Activated CD4-positive, alpha-beta T cell treated with anti-CD3 and anti-CD28 coated beads, Interleukin-2, amount 50 U/mL, for 1 hour (primary cell): ENCODE measurements around the gene FXR1.

Source experiments
- DNase-seq: peaks from one replicate; pipeline ENCODE4 v3.0.0-alpha.2; 2020

FXR1 gene

DNA sequence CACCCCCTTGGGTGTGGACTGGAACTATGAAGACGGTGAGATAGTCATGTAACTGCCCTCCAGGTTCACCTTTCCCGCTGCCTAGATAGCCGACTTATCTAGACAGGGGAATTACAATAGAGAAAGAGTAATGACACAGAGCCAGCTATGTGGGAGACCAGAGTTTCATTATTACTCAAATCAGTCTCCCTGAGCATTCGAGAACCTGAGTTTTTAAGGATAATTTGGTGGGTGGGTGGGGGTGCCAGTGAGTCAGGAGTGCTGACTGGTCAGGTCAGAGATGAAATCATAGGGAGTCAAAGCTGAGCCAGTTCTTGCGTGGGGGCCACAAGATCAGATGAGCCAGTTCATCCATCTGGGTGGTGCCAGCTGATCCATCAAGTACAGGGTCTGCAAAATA, 96.8 kb downstream of the FXR1 start:
- no peak for DNase-seq

DNA sequence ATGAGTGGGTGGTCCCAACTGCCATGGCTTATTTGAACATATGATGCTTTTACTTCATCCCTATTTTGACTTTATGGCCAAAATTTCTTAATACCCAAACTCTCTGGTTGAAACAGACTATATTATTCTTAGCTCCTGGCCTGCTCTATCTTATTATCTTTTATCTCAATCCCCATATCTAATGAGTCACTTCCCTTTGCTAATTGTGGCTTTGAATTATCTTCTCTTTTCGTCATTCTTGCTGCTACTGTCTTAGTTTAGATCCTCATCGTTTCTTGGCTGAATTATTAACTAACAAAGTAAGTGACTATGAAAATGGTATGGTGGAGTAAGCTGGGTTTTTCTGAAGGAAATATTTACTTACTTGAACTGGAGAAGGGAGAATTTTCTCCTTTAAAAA, 105.2 kb downstream of the FXR1 start:
- DNase-seq: no peak

DNA sequence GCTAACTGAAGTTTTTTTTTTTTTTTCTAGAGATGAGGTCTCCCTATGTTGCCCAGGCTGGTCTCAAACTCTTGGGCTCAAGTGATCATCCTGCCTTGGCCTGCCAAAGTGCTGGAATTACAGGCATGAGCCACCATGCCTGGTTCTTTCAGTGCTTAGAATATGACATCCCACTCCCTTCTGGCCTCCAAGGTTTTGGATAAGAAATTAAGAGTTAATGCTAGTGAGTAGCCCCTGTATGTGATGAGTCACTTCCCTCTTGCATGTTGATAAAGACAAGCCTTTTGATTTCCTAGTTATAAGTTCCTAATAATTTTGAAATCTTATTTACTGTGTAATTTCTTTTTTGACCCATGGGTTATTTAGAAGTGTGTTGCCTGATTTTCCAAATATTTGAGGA, 112.7 kb downstream of the FXR1 start:
- DNase-seq: no peak

DNA sequence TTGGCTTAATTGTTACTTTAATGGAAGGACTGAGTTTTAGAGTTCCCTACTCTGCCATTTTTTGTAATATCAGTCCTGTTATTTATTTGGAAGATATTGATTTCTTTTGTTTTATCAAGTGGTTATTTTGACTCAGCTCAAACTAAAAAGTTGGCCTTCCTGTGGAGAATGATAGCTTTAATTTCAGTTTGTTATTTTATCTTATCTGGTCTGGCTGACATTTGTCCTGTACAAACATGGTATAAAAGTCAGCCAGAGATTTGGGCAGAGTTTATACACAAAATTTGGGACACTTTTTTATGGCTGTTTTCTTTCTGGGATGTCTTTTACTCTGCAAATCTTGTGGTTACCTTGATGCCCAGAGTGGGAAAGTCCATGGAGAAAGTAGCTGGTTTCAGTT, 118.5 kb downstream of the FXR1 start:
- no peak for DNase-seq
